ENCODE results near the gene TEN1.

DNA sequence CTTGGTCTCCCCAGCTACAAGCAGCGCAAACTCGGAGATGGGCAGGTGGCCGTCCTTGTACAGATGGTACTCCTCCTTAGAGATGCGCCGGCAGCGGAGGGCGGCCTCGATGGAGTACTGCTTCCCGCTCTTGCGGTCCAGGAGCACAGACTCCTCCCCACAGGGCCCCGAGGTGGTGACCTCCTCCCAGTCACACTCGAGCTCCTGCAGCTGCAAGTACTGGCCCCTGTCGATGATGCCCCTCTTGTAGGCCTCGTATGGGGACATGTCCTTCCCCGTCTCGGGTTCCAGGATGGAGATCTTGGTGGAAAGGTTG, 28.8 kb downstream of the TEN1 start:
- TF ChIP-seq, protein P1, sequence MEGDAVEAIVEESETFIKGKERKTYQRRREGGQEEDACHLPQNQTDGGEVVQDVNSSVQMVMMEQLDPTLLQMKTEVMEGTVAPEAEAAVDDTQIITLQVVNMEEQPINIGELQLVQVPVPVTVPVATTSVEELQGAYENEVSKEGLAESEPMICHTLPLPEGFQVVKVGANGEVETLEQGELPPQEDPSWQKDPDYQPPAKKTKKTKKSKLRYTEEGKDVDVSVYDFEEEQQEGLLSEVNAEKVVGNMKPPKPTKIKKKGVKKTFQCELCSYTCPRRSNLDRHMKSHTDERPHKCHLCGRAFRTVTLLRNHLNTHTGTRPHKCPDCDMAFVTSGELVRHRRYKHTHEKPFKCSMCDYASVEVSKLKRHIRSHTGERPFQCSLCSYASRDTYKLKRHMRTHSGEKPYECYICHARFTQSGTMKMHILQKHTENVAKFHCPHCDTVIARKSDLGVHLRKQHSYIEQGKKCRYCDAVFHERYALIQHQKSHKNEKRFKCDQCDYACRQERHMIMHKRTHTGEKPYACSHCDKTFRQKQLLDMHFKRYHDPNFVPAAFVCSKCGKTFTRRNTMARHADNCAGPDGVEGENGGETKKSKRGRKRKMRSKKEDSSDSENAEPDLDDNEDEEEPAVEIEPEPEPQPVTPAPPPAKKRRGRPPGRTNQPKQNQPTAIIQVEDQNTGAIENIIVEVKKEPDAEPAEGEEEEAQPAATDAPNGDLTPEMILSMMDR (IDR thresholded peaks at IDR 0.05): no peak
- no peak for TF ChIP-seq EZH2 (IDR thresholded peaks at IDR 0.05; ENCODE audit: borderline replicate concordance, insufficient read depth, low read depth, low read length, poor library complexity, severe bottlenecking)
